Lung (tissue), 12 donors: ENCODE results near the gene ANKUB1. TPM values are rescaled to one million over a fixed set of nuclear protein-coding genes. Genes with fewer than 3 reads are reported as not detected.
"Not testable (repeated sequence)": the region's sequence is repeated elsewhere in the genome, so short reads cannot be mapped to it uniquely, and the experiment has no call there.

Experiments used
- ATAC-seq: fragments of 200-7000 bp; cut with Tn5 transposase; one replicate; pipeline ENCODE4 v1.9.1; 2020; ENCODE audit warnings: moderate number of reproducible peaks; ENCODE audit not compliant: insufficient read depth, low FRiP score
- DNase-seq, 3 donors: peaks; one replicate each; pipeline ENCODE4 v3.0.0-alpha.2; 2013 to 2017
- H3K27ac ChIP-seq, 2 donors: one replicate each; pipeline ENCODE4 v1.5.1; 2013; ENCODE audit warnings: mild to moderate bottlenecking in 2 of 2, moderate library complexity in 2 of 2, control low read depth in 1 of 2, inconsistent platforms in 1 of 2, low read depth in 1 of 2, low read length in 1 of 2
- H3K27me3 ChIP-seq, 3 donors: one replicate each; pipeline ENCODE4 v1.5.1; 2013; ENCODE audit warnings: low read length in 2 of 3; ENCODE audit not compliant: control insufficient read depth in 3 of 3, insufficient read depth in 3 of 3
- H3K36me3 ChIP-seq, 4 donors: one replicate each; pipeline ENCODE4 v1.5.1; 2013; ENCODE audit warnings: low read length in 4 of 4, mild to moderate bottlenecking in 1 of 4, moderate library complexity in 1 of 4; ENCODE audit not compliant: control insufficient read depth in 4 of 4, insufficient read depth in 4 of 4
- H3K4me1 ChIP-seq, 5 donors: one replicate each; pipeline ENCODE4 v1.5.1; 2013; ENCODE audit warnings: low read length in 5 of 5, mild to moderate bottlenecking in 2 of 5, moderate library complexity in 1 of 5; ENCODE audit not compliant: control insufficient read depth in 5 of 5, insufficient read depth in 5 of 5
- H3K4me3 ChIP-seq: one replicate; pipeline ENCODE4 v1.5.1; 2013; ENCODE audit warnings: mild to moderate bottlenecking, control low read depth, moderate library complexity
- H3K9ac ChIP-seq, 2 donors: one replicate each; pipeline ENCODE4 v1.5.1; 2013; ENCODE audit warnings: low read length in 2 of 2, control low read depth in 1 of 2; ENCODE audit not compliant: insufficient read depth in 1 of 2
- H3K9me3 ChIP-seq, 4 donors: one replicate each; pipeline ENCODE4 v1.5.1; 2013; ENCODE audit warnings: low read length in 3 of 4, mild to moderate bottlenecking in 1 of 4, moderate library complexity in 1 of 4; ENCODE audit not compliant: control insufficient read depth in 4 of 4, insufficient read depth in 3 of 4
- CTCF ChIP-seq: IDR thresholded peaks from 2 replicates; pipeline ENCODE4 v1.5.1; 2012; ENCODE audit warnings: mild to moderate bottlenecking; ENCODE audit errors: control extremely low read depth, extremely low read depth
- WGBS, 2 donors: extraction: QIAGEN DNeasy Blood & Tissue Kit; methylation state at CpG; one replicate each; pipeline ENCODE4 v1.1.7; 2013; 5-methylcytosine and 5-hydroxymethylcytosine counted together
- polyA plus RNA-seq, 2 donors: library from polyadenylated mRNA; stranded (reverse); fragments of 200-250 nt; gene quantifications; one replicate each; pipeline ENCODE4 v1.2.1, GENCODE V29; 2013
- total RNA-seq, 2 donors: library from RNA; depleted of rRNA in 1 of 2; stranded (reverse); fragments of >200 nt in 1 of 2; gene quantifications; one replicate each; pipeline ENCODE4 v1.2.1, GENCODE V29; 2014 to 2021
- donor health status: control.
- donor health status: control.
- donor health status: Bipolar disorder and iron deficiency.
- donor health status: healthy.
- donor health status: DM: yes; HTN: yes; CAD: no.

ANKUB1 gene
- total and polyA plus RNA-seq, 4 donors = 1.3 to 6.7 (median 2.4) TPM

GRCh38 chr3:149833241-149833640 lies 40.9 kb upstream of the ANKUB1 start:
- ATAC-seq (no peak), DNase-seq (no peak)
- no peak for TF ChIP-seq CTCF
- Histone ChIP-seq H3K27ac (no peak overlapping the region), H3K9ac (no peak overlapping the region), H3K9me3 (peaks cover 0 to 8% (median 4%) of the 10 kb centered on the region in 4 donors), H3K27me3 (no peaks in the 10 kb centered on the region), H3K4me1 (no peaks in the 10 kb centered on the region), H3K4me3 (no peak overlapping the region), H3K36me3 (peaks cover 0 to 7% (median 0%) of the 10 kb centered on the region in 4 donors)
- 95 to 97% methylated on average over 2 of the region's 2 CpGs for WGBS, 2 donors

- ATAC-seq (no peak), DNase-seq (no peak)
- Histone ChIP-seq H3K4me3 (no peak overlapping the region), H3K36me3 (peaks cover 0 to 7% (median 0%) of the 10 kb centered on the region in 4 donors), H3K4me1 (no peaks in the 10 kb centered on the region), H3K9ac (no peak overlapping the region), H3K9me3 (peaks cover 0 to 8% (median 3%) of the 10 kb centered on the region in 4 donors), H3K27ac (no peak overlapping the region), H3K27me3 (no peaks in the 10 kb centered on the region)
- 92 to 95% methylated on average over 1 of the region's 1 CpG for WGBS, 2 donors
- no peak for TF ChIP-seq CTCF
These were observed 39.7 kb upstream of the ANKUB1 start for GRCh38 chr3:149832086-149832485.

- no peak overlapping the region for H3K4me3 ChIP-seq
- TF ChIP-seq CTCF = no peak
- no peak for ATAC-seq
- peaks cover 0 to 7% (median 0%) of the 10 kb centered on the region in 4 donors for H3K36me3 ChIP-seq
- no peak for DNase-seq
- no peaks in the 10 kb centered on the region for H3K27me3 ChIP-seq
- no peaks in the 10 kb centered on the region for H3K4me1 ChIP-seq
- H3K27ac ChIP-seq = no peak overlapping the region
- WGBS, 2 donors = 97 to 98% methylated on average over 4 of the region's 4 CpGs
- peaks cover 0 to 8% (median 3%) of the 10 kb centered on the region in 4 donors for H3K9me3 ChIP-seq
- no peak overlapping the region for H3K9ac ChIP-seq
These were observed 39.0 kb upstream of the ANKUB1 start for GRCh38 chr3:149831321-149831720.

GRCh38 chr3:149830902-149831301 lies 38.5 kb upstream of the ANKUB1 start:
- Histone ChIP-seq H3K27me3 (no peaks in the 10 kb centered on the region), H3K27ac (no peak overlapping the region), H3K9ac (no peak overlapping the region), H3K4me3 (no peak overlapping the region), H3K4me1 (peaks cover 0 to 2% (median 0%) of the 10 kb centered on the region in 5 donors), H3K36me3 (peaks cover 0 to 7% (median 0%) of the 10 kb centered on the region in 4 donors), H3K9me3 (peaks cover 0 to 8% (median 3%) of the 10 kb centered on the region in 4 donors)
- ATAC-seq (no peak), DNase-seq (no peak)
- WGBS, 2 donors = 98 to 100% methylated on average over 2 of the region's 2 CpGs
- no peak for TF ChIP-seq CTCF

- not testable (repeated sequence) for H3K9ac ChIP-seq, H3K27me3 ChIP-seq, ATAC-seq, DNase-seq, H3K36me3 ChIP-seq, H3K27ac ChIP-seq, H3K4me1 ChIP-seq, H3K9me3 ChIP-seq, H3K4me3 ChIP-seq
- 85 to 86% methylated on average over 4 of the region's 4 CpGs for WGBS, 2 donors
These were observed 37.3 kb upstream of the ANKUB1 start for GRCh38 chr3:149829631-149830030.
